Erythroblast (primary cell): ENCODE data around the gene S100A9.

Source experiments
- GATA1 ChIP-seq: IDR thresholded peaks from 2 replicates; pipeline ENCODE4 v1.6.1; 2011; ENCODE audit warnings: low read depth, mild to moderate bottlenecking, control low read depth, low read length, moderate library complexity
- POLR2A ChIP-seq: IDR thresholded peaks from 2 replicates; pipeline ENCODE4 v1.6.1; 2011; ENCODE audit warnings: mild to moderate bottlenecking, low read length

- TF ChIP-seq POLR2A, result no peak
- no peak for TF ChIP-seq GATA1
Measured at GRCh38 chr1:153379591-153379990, 21.9 kb downstream of the S100A9 start.
